Thyroid gland (tissue), 4 donors: ENCODE data around the gene ANKMY1.

ENCODE experiments used
- POLR2A ChIP-seq, 2 donors: fragments of 450-650 bp; IDR thresholded peaks; one replicate each; pipeline ENCODE4 v1.6.1; 2017; ENCODE audit warnings: antibody characterized with exemption in 2 of 2, mild to moderate bottlenecking in 2 of 2, moderate library complexity in 1 of 2
- TF ChIP-seq, protein P1 (sequence below), 6 experiments: fragments of 200-600 bp in 3 of 6; fragments of 450-650 bp in 3 of 6; sonication (generic) in 3 of 6; IDR thresholded peaks; one replicate each; pipeline ENCODE4 v1.5.1; 2016 to 2019; ENCODE audit warnings: antibody characterized with exemption in 6 of 6, mild to moderate bottlenecking in 2 of 6, inconsistent platforms in 1 of 6, moderate library complexity in 1 of 6

DNA sequence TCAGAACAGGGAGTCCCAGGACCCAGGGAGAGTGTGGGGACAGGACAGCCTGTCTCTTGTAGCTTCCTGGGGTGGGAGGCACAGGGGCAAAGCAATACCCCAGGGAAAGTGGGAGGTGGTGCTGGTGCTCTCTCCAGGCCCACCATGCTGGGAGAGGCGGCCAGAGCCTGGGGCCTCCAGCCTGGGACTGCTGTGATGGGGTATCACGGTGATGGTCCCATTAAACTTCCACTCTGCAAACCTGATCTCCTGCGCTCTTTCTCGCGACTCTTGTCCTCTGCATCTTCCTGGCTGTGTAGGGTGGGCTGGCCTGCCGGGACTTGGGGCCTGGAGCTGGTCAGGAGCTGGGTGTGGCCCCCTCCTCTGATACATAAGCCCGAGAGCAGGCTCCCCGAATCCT, 20.7 kb upstream of the ANKMY1 start:
- TF ChIP-seq POLR2A (IDR thresholded peaks at IDR 0.05) = no peak
- TF ChIP-seq, protein P1, sequence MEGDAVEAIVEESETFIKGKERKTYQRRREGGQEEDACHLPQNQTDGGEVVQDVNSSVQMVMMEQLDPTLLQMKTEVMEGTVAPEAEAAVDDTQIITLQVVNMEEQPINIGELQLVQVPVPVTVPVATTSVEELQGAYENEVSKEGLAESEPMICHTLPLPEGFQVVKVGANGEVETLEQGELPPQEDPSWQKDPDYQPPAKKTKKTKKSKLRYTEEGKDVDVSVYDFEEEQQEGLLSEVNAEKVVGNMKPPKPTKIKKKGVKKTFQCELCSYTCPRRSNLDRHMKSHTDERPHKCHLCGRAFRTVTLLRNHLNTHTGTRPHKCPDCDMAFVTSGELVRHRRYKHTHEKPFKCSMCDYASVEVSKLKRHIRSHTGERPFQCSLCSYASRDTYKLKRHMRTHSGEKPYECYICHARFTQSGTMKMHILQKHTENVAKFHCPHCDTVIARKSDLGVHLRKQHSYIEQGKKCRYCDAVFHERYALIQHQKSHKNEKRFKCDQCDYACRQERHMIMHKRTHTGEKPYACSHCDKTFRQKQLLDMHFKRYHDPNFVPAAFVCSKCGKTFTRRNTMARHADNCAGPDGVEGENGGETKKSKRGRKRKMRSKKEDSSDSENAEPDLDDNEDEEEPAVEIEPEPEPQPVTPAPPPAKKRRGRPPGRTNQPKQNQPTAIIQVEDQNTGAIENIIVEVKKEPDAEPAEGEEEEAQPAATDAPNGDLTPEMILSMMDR (IDR thresholded peaks at IDR 0.05) = no peak
